Lung (tissue), 12 donors: ENCODE data around the gene UBA1. TPM values are rescaled to one million over a fixed set of nuclear protein-coding genes. Genes with fewer than 3 reads are reported as not detected.

Experiments
- ATAC-seq: fragments of 200-7000 bp; cut with Tn5 transposase; one replicate; pipeline ENCODE4 v1.9.1; 2020; ENCODE audit warnings: moderate number of reproducible peaks; ENCODE audit not compliant: insufficient read depth, low FRiP score
- DNase-seq, 3 donors: peaks; one replicate each; pipeline ENCODE4 v3.0.0-alpha.2; 2013 to 2017
- H3K27ac ChIP-seq, 2 donors: one replicate each; pipeline ENCODE4 v1.5.1; 2013; ENCODE audit warnings: mild to moderate bottlenecking in 2 of 2, moderate library complexity in 2 of 2, control low read depth in 1 of 2, inconsistent platforms in 1 of 2, low read depth in 1 of 2, low read length in 1 of 2
- H3K27me3 ChIP-seq, 3 donors: one replicate each; pipeline ENCODE4 v1.5.1; 2013; ENCODE audit warnings: low read length in 2 of 3; ENCODE audit not compliant: control insufficient read depth in 3 of 3, insufficient read depth in 3 of 3
- H3K36me3 ChIP-seq, 4 donors: one replicate each; pipeline ENCODE4 v1.5.1; 2013; ENCODE audit warnings: low read length in 4 of 4, mild to moderate bottlenecking in 1 of 4, moderate library complexity in 1 of 4; ENCODE audit not compliant: control insufficient read depth in 4 of 4, insufficient read depth in 4 of 4
- H3K4me1 ChIP-seq, 5 donors: one replicate each; pipeline ENCODE4 v1.5.1; 2013; ENCODE audit warnings: low read length in 5 of 5, mild to moderate bottlenecking in 2 of 5, moderate library complexity in 1 of 5; ENCODE audit not compliant: control insufficient read depth in 5 of 5, insufficient read depth in 5 of 5
- H3K4me3 ChIP-seq: one replicate; pipeline ENCODE4 v1.5.1; 2013; ENCODE audit warnings: mild to moderate bottlenecking, control low read depth, moderate library complexity
- H3K9ac ChIP-seq, 2 donors: one replicate each; pipeline ENCODE4 v1.5.1; 2013; ENCODE audit warnings: low read length in 2 of 2, control low read depth in 1 of 2; ENCODE audit not compliant: insufficient read depth in 1 of 2
- H3K9me3 ChIP-seq, 4 donors: one replicate each; pipeline ENCODE4 v1.5.1; 2013; ENCODE audit warnings: low read length in 3 of 4, mild to moderate bottlenecking in 1 of 4, moderate library complexity in 1 of 4; ENCODE audit not compliant: control insufficient read depth in 4 of 4, insufficient read depth in 3 of 4
- WGBS, 2 donors: extraction: QIAGEN DNeasy Blood & Tissue Kit; methylation state at CpG; one replicate each; pipeline ENCODE4 v1.1.7; 2013; 5-methylcytosine and 5-hydroxymethylcytosine counted together
- polyA plus RNA-seq, 2 donors: library from polyadenylated mRNA; stranded (reverse); fragments of 200-250 nt; gene quantifications; one replicate each; pipeline ENCODE4 v1.2.1, GENCODE V29; 2013
- total RNA-seq, 2 donors: library from RNA; depleted of rRNA in 1 of 2; stranded (reverse); fragments of >200 nt in 1 of 2; gene quantifications; one replicate each; pipeline ENCODE4 v1.2.1, GENCODE V29; 2014 to 2021
- TF ChIP-seq, protein P1 (sequence below): IDR thresholded peaks from 2 replicates; pipeline ENCODE4 v1.5.1; 2012; ENCODE audit warnings: mild to moderate bottlenecking; ENCODE audit errors: control extremely low read depth, extremely low read depth
- donor health status: control.
- donor health status: control.
- donor health status: Bipolar disorder and iron deficiency.
- donor health status: healthy.
- donor health status: DM: yes; HTN: yes; CAD: no.

Gene UBA1
- total and polyA plus RNA-seq, 4 donors: 92.5 to 221 (median 131) TPM

- 3 to 17% methylated on average over 37 to 40 of the region's 40 CpGs for WGBS, 2 donors
These were observed 3.0 kb upstream of the UBA1 start for GRCh38 chrX:47190445-47191269.

GRCh38 chrX:47191331-47191730, 2.3 kb upstream of the UBA1 start:
- DNase-seq: peak in 1 of 3 donors; percentile 6
- ATAC-seq: no peak
- H3K36me3 ChIP-seq: peaks cover 0 to 3% (median under 1%) of the 10 kb centered on the region in 4 donors
- no peaks in the 10 kb centered on the region for H3K9me3 ChIP-seq
- 7 to 28% methylated on average over 24 to 26 of the region's 26 CpGs for WGBS, 2 donors
- H3K27ac ChIP-seq: no peak overlapping the region
- H3K4me1 ChIP-seq: peaks cover 4 to 23% (median 8%) of the 10 kb centered on the region in 5 donors
- no peak overlapping the region for H3K9ac ChIP-seq
- H3K27me3 ChIP-seq: peaks cover 0 to 26% (median 19%) of the 10 kb centered on the region in 3 donors
- TF ChIP-seq, protein P1, sequence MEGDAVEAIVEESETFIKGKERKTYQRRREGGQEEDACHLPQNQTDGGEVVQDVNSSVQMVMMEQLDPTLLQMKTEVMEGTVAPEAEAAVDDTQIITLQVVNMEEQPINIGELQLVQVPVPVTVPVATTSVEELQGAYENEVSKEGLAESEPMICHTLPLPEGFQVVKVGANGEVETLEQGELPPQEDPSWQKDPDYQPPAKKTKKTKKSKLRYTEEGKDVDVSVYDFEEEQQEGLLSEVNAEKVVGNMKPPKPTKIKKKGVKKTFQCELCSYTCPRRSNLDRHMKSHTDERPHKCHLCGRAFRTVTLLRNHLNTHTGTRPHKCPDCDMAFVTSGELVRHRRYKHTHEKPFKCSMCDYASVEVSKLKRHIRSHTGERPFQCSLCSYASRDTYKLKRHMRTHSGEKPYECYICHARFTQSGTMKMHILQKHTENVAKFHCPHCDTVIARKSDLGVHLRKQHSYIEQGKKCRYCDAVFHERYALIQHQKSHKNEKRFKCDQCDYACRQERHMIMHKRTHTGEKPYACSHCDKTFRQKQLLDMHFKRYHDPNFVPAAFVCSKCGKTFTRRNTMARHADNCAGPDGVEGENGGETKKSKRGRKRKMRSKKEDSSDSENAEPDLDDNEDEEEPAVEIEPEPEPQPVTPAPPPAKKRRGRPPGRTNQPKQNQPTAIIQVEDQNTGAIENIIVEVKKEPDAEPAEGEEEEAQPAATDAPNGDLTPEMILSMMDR: no peak
- H3K4me3 ChIP-seq: peak overlapping the region; percentile 38

More at GRCh38 chrX:47190445-47191269, 3.0 kb upstream of the UBA1 start:
- Histone ChIP-seq H3K27me3 (peaks cover 0 to 29% (median 19%) of the 10 kb centered on the region in 3 donors), H3K4me1 (peaks cover 3 to 17% (median 8%) of the 10 kb centered on the region in 5 donors), H3K9me3 (no peaks in the 10 kb centered on the region), H3K36me3 (peaks cover 0 to 4% (median 1%) of the 10 kb centered on the region in 4 donors), H3K9ac (no peak overlapping the region), H3K4me3 (peak overlapping the region; percentile 38), H3K27ac (no peak overlapping the region)
- TF ChIP-seq, protein P1: no peak
- ATAC-seq: peak; percentile 71
- peak; percentile 91 to 94 (median 92) for DNase-seq

GRCh38 chrX:47191806-47192401, 1.7 kb upstream of the UBA1 start:
- no peak overlapping the region for H3K4me3 ChIP-seq
- no peak for ATAC-seq
- 56 to 66% methylated on average over 16 of the region's 16 CpGs for WGBS, 2 donors
- peaks cover 0 to 25% (median 19%) of the 10 kb centered on the region in 3 donors for H3K27me3 ChIP-seq
- H3K36me3 ChIP-seq: peaks cover 0 to 8% (median 0%) of the 10 kb centered on the region in 4 donors
- DNase-seq: no peak
- no peaks in the 10 kb centered on the region for H3K9me3 ChIP-seq
- H3K9ac ChIP-seq: no peak overlapping the region
- TF ChIP-seq, protein P1: no peak
- no peak overlapping the region for H3K27ac ChIP-seq
- peaks cover 7 to 29% (median 10%) of the 10 kb centered on the region in 5 donors for H3K4me1 ChIP-seq
